ENCODE results near the gene EEF2K. TPM values are rescaled to one million over a fixed set of nuclear protein-coding genes. Genes with fewer than 3 reads are reported as not detected.

The EEF2K gene
- total RNA-seq, 1 experiment from 2014 or later: 9.1 TPM

DNA sequence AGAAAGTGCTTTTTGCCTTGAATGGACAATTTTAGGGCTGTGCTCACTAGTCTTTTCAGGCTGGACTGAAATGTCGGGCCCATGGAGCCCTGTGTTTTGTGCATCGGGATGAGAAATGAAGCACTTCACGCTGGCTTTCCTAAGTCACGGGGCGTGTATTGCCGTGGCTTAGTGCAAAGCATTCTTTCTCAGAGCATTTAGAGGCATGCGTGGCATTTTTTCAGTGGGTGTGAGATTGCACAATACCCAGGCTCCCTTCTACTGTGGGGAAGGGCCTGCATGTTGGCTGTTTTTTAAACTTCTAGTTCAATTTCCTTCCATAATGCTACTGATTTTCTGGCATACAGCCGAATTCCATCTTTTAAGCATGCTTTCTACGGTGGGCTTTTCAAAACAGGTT is 78.6 kb downstream of the EEF2K start:
- no peak overlapping the region for H3K4me2 ChIP-seq (ENCODE audit: low read length)
- ChIA-PET POLR2A (ENCODE audit: unreplicated experiment) (no interaction called here), CTCF (no interaction called here)
- ATAC-seq (no peak), DNase-seq (no peak)
- H3K9ac ChIP-seq (ENCODE audit: low read length): no peak overlapping the region
- H3K4me3 ChIP-seq (ENCODE audit: low read length): no peak overlapping the region
- no TSS peak for BruUV-seq (replicated peaks)
- H3K27ac ChIP-seq (ENCODE audit: low read length): no peak overlapping the region
- H3K27me3 ChIP-seq (ENCODE audit: low read length): no peaks in the 10 kb centered on the region
- no peaks in the 10 kb centered on the region for H3K4me1 ChIP-seq (ENCODE audit: insufficient read depth, low read length)
- H3K36me3 ChIP-seq (ENCODE audit: low read depth, low read length): peaks cover 5% of the 10 kb centered on the region
- no peaks in the 10 kb centered on the region for H4K20me1 ChIP-seq (ENCODE audit: low read length)
- no peak overlapping the region for H2AFZ ChIP-seq (ENCODE audit: low read length)
- TF ChIP-seq, protein P1, sequence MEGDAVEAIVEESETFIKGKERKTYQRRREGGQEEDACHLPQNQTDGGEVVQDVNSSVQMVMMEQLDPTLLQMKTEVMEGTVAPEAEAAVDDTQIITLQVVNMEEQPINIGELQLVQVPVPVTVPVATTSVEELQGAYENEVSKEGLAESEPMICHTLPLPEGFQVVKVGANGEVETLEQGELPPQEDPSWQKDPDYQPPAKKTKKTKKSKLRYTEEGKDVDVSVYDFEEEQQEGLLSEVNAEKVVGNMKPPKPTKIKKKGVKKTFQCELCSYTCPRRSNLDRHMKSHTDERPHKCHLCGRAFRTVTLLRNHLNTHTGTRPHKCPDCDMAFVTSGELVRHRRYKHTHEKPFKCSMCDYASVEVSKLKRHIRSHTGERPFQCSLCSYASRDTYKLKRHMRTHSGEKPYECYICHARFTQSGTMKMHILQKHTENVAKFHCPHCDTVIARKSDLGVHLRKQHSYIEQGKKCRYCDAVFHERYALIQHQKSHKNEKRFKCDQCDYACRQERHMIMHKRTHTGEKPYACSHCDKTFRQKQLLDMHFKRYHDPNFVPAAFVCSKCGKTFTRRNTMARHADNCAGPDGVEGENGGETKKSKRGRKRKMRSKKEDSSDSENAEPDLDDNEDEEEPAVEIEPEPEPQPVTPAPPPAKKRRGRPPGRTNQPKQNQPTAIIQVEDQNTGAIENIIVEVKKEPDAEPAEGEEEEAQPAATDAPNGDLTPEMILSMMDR (conservative IDR thresholded peaks at IDR 0.05; ENCODE audit: low read depth, low read length): no peak
- no peak for TF ChIP-seq EZH2phosphoT487 (IDR thresholded peaks at IDR 0.05; ENCODE audit: borderline replicate concordance, low read length)
- TF ChIP-seq EZH2 (IDR thresholded peaks at IDR 0.05; ENCODE audit: low read length, unreplicated experiment): no peak
- no peaks in the 10 kb centered on the region for H3F3A ChIP-seq (ENCODE audit: low read length, unreplicated experiment)
- H3K79me2 ChIP-seq (ENCODE audit: low read length): no peaks in the 10 kb centered on the region
- intact Hi-C loops (cut with micrococcal nuclease): no loop called here
- H3K9me2 ChIP-seq (replicated peaks; ENCODE audit: low read length): no peaks in the 10 kb centered on the region
- no peaks in the 10 kb centered on the region for H3K9me3 ChIP-seq (ENCODE audit: low read length)

DNA sequence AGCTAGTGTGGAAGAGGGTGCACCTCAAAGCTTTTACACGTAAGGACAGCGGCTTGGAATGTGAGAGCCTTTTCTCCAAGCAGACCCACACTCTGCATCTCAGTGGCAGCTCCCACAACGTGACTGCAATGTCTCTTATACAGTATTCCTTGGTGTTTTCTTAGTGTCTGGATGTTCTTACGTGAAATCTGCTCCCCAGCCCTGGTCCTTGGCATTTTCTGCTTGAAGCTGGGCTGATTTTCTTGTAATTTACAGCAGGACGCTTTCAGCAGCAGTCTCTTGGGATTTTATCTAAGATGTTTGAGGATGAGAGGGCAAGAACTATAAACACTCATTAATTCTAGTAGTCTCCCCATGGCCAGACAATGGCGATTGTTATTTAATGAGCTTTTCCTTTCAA is 79.0 kb downstream of the EEF2K start:
- TF ChIP-seq, protein P1 (conservative IDR thresholded peaks at IDR 0.05; ENCODE audit: low read depth, low read length): no peak
- TF ChIP-seq EZH2 (IDR thresholded peaks at IDR 0.05; ENCODE audit: low read length, unreplicated experiment) (no peak), EZH2phosphoT487 (IDR thresholded peaks at IDR 0.05; ENCODE audit: borderline replicate concordance, low read length) (no peak)
- H3K27ac ChIP-seq (ENCODE audit: low read length): no peak overlapping the region
- intact Hi-C loops (cut with micrococcal nuclease): no loop called here
- no TSS peak for BruUV-seq (replicated peaks)
- no peak overlapping the region for H3K9ac ChIP-seq (ENCODE audit: low read length)
- peaks cover 5% of the 10 kb centered on the region for H3K36me3 ChIP-seq (ENCODE audit: low read depth, low read length)
- no peaks in the 10 kb centered on the region for H4K20me1 ChIP-seq (ENCODE audit: low read length)
- H3F3A ChIP-seq (ENCODE audit: low read length, unreplicated experiment): no peaks in the 10 kb centered on the region
- no peaks in the 10 kb centered on the region for H3K9me2 ChIP-seq (replicated peaks; ENCODE audit: low read length)
- no peak for DNase-seq
- H3K4me1 ChIP-seq (ENCODE audit: insufficient read depth, low read length): no peaks in the 10 kb centered on the region
- no peaks in the 10 kb centered on the region for H3K27me3 ChIP-seq (ENCODE audit: low read length)
- ChIA-PET POLR2A (ENCODE audit: unreplicated experiment) (no interaction called here), CTCF (no interaction called here)
- no peak overlapping the region for H3K4me2 ChIP-seq (ENCODE audit: low read length)
- H2AFZ ChIP-seq (ENCODE audit: low read length): no peak overlapping the region
- H3K79me2 ChIP-seq (ENCODE audit: low read length): no peaks in the 10 kb centered on the region
- no peaks in the 10 kb centered on the region for H3K9me3 ChIP-seq (ENCODE audit: low read length)
- ATAC-seq: no peak
- no peak overlapping the region for H3K4me3 ChIP-seq (ENCODE audit: low read length)

DNA sequence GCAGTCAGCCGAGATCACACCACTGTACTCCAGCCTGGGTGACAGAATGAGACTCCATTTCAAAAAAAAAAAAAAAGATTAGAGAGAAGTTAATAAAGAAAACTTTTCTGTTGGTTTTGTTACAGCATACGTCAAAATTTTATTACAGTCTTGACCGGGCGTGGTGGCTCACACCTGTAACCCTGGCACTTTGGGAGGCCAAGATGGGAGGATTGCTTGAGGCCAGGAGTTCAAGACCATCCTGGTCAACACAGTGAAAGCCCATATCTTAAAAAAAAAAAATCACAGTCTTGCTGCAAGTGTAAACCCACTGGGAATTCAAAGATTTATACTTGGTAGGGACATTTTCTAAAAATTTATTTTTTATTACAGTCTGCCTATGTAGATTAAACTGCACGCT is 84.9 kb downstream of the EEF2K start:
- no peaks in the 10 kb centered on the region for H3K9me3 ChIP-seq (ENCODE audit: low read length)
- no peak overlapping the region for H3K4me2 ChIP-seq (ENCODE audit: low read length)
- H3K79me2 ChIP-seq (ENCODE audit: low read length): no peaks in the 10 kb centered on the region
- no peak overlapping the region for H3K9ac ChIP-seq (ENCODE audit: low read length)
- no peaks in the 10 kb centered on the region for H3K36me3 ChIP-seq (ENCODE audit: low read depth, low read length)
- no peak overlapping the region for H2AFZ ChIP-seq (ENCODE audit: low read length)
- H4K20me1 ChIP-seq (ENCODE audit: low read length): no peaks in the 10 kb centered on the region
- ATAC-seq (no peak), DNase-seq (no peak)
- intact Hi-C loops (cut with micrococcal nuclease): no loop called here
- no peaks in the 10 kb centered on the region for H3F3A ChIP-seq (ENCODE audit: low read length, unreplicated experiment)
- TF ChIP-seq EZH2phosphoT487 (IDR thresholded peaks at IDR 0.05; ENCODE audit: borderline replicate concordance, low read length) (no peak), EZH2 (IDR thresholded peaks at IDR 0.05; ENCODE audit: low read length, unreplicated experiment) (no peak)
- TF ChIP-seq, protein P1 (conservative IDR thresholded peaks at IDR 0.05; ENCODE audit: low read depth, low read length): no peak
- no peaks in the 10 kb centered on the region for H3K4me1 ChIP-seq (ENCODE audit: insufficient read depth, low read length)
- H3K27me3 ChIP-seq (ENCODE audit: low read length): no peaks in the 10 kb centered on the region
- BruUV-seq (replicated peaks): no TSS peak
- no peak overlapping the region for H3K27ac ChIP-seq (ENCODE audit: low read length)
- ChIA-PET CTCF (no interaction called here), POLR2A (ENCODE audit: unreplicated experiment) (no interaction called here)
- no peaks in the 10 kb centered on the region for H3K9me2 ChIP-seq (replicated peaks; ENCODE audit: low read length)
- H3K4me3 ChIP-seq (ENCODE audit: low read length): no peak overlapping the region
